Raji (cell line): ENCODE measurements around the gene AEBP2.

Source experiments
- POLR2A ChIP-seq: IDR thresholded peaks from 2 replicates; pipeline ENCODE4 v1.6.1; 2011; ENCODE audit warnings: low read depth, low read length, control low read depth; ENCODE audit not compliant: insufficient read depth

Gene AEBP2

DNA sequence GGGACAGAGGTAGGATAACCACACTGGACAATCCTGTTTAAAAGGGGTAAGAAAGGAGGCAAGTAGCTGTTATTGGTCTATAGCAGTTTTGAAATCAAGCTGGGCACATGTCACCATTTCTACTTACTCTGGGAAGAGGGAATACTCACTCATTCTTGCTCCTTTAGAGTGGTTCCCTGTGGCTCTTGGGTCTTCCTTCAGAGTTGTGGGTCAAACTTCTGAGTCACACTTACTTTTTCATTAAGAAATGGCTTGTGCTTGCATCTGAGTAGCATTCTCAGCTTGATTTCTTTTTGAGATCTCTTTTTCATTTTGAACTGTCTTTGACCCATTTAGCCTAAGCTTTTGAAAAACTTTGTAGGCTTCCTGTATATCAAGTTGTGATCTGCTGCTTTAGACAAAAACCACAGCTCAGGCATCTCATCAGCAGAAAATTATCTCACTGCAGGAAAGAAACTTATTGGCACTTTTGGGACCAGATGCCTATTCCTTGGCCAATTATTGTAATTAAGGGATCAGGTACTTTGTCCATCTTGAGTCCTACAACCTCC lies 122.2 kb downstream of the AEBP2 start:
- TF ChIP-seq POLR2A, result no peak
